Measurements from ENCODE around the gene CISD2. TPM values are rescaled to one million over a fixed set of nuclear protein-coding genes. Genes with fewer than 3 reads are reported as not detected.
"Not testable (repeated sequence)": the region's sequence is repeated elsewhere in the genome, so short reads cannot be mapped to it uniquely, and the experiment has no call there.

CISD2 gene
- total and polyA plus RNA-seq, 7 experiments from 2014 or later: 11.4 to 50.3 (median 14.3) TPM

- H3K4me1 Mint-ChIP-seq; CTCF ChIA-PET; H3K36me3 Mint-ChIP-seq; DNase-seq; ATAC-seq; POLR2A ChIA-PET; H3K4me3 Mint-ChIP-seq; H3K9me3 Mint-ChIP-seq; H3K27me3 ChIP-seq (ENCODE audit: control insufficient read depth in 2 of 2, insufficient read depth in 2 of 2, low read length in 2 of 2); intact Hi-C loops (cut with micrococcal nuclease); H3K27ac Mint-ChIP-seq; H3K4me3 ChIP-seq (ENCODE audit: low read length); H3K9me3 ChIP-seq (ENCODE audit: control insufficient read depth in 2 of 3, low read length in 3 of 3); H3K27ac ChIP-seq (ENCODE audit: low read depth, low read length); H3K36me3 ChIP-seq (ENCODE audit: control insufficient read depth in 2 of 3, insufficient read depth in 3 of 3, low read length in 3 of 3); H3K4me1 ChIP-seq (ENCODE audit: control insufficient read depth in 2 of 2, insufficient read depth in 2 of 2, low read length in 2 of 2); H3K27me3 Mint-ChIP-seq: not testable (repeated sequence)
Observed at GRCh38 chr4:102897610-102898009, 28.8 kb downstream of the CISD2 start.

GRCh38 chr4:102901804-102902203 lies 33.0 kb downstream of the CISD2 start:
- Histone ChIP-seq H3K27me3 (ENCODE audit: control insufficient read depth in 2 of 2, insufficient read depth in 2 of 2, low read length in 2 of 2) (no peaks in the 10 kb centered on the region), H3K4me1 (ENCODE audit: control insufficient read depth in 2 of 2, insufficient read depth in 2 of 2, low read length in 2 of 2) (no peaks in the 10 kb centered on the region), H3K27ac (ENCODE audit: low read depth, low read length) (no peak overlapping the region), H3K9me3 (ENCODE audit: control insufficient read depth in 2 of 3, low read length in 3 of 3) (no peaks in the 10 kb centered on the region), H3K36me3 (ENCODE audit: control insufficient read depth in 2 of 3, insufficient read depth in 3 of 3, low read length in 3 of 3) (no peaks in the 10 kb centered on the region), H3K4me3 (ENCODE audit: low read length) (no peak overlapping the region)
- DNase-seq: no peak
- H3K27ac Mint-ChIP-seq: no peak overlapping the region
- H3K4me3 Mint-ChIP-seq: no peak overlapping the region
- H3K9me3 Mint-ChIP-seq: peaks cover 0 to 3% (median 0%) of the 10 kb centered on the region in 11 donors
- H3K36me3 Mint-ChIP-seq: peaks cover 0 to 9% (median 3%) of the 10 kb centered on the region in 5 donors
- ChIA-PET CTCF (no interaction called here), POLR2A (no interaction called here)
- no peaks in the 10 kb centered on the region for H3K4me1 Mint-ChIP-seq
- no peaks in the 10 kb centered on the region for H3K27me3 Mint-ChIP-seq
- intact Hi-C loops (cut with micrococcal nuclease): no loop called here
- ATAC-seq: no peak

- Histone ChIP-seq H3K27me3 (ENCODE audit: control insufficient read depth in 2 of 2, insufficient read depth in 2 of 2, low read length in 2 of 2) (no peaks in the 10 kb centered on the region), H3K4me3 (ENCODE audit: low read length) (no peak overlapping the region), H3K4me1 (ENCODE audit: control insufficient read depth in 2 of 2, insufficient read depth in 2 of 2, low read length in 2 of 2) (no peaks in the 10 kb centered on the region), H3K36me3 (ENCODE audit: control insufficient read depth in 2 of 3, insufficient read depth in 3 of 3, low read length in 3 of 3) (no peaks in the 10 kb centered on the region), H3K9me3 (ENCODE audit: control insufficient read depth in 2 of 3, low read length in 3 of 3) (peaks cover 0 to 8% (median 0%) of the 10 kb centered on the region in 3 experiments), H3K27ac (ENCODE audit: low read depth, low read length) (no peak overlapping the region)
- ChIA-PET CTCF (no interaction called here), POLR2A (no interaction called here)
- Mint-ChIP-seq H3K36me3 (peaks cover 6 to 76% (median 63%) of the 10 kb centered on the region in 5 donors), H3K27me3 (no peaks in the 10 kb centered on the region), H3K27ac (no peak overlapping the region), H3K4me1 (no peaks in the 10 kb centered on the region), H3K4me3 (no peak overlapping the region), H3K9me3 (peaks cover 14 to 67% (median 29%) of the 10 kb centered on the region in 11 donors)
- intact Hi-C loops (cut with micrococcal nuclease): no loop called here
- no peak for ATAC-seq
- no peak for DNase-seq
Observed at GRCh38 chr4:102918859-102919258, 50.1 kb downstream of the CISD2 start.

- H3K27ac ChIP-seq (ENCODE audit: low read depth, low read length); H3K4me3 ChIP-seq (ENCODE audit: low read length); H3K4me1 Mint-ChIP-seq; intact Hi-C loops (cut with micrococcal nuclease); H3K27me3 Mint-ChIP-seq; H3K27ac Mint-ChIP-seq; DNase-seq; H3K4me1 ChIP-seq (ENCODE audit: control insufficient read depth in 2 of 2, insufficient read depth in 2 of 2, low read length in 2 of 2); POLR2A ChIA-PET; H3K9me3 ChIP-seq (ENCODE audit: control insufficient read depth in 2 of 3, low read length in 3 of 3); ATAC-seq; H3K27me3 ChIP-seq (ENCODE audit: control insufficient read depth in 2 of 2, insufficient read depth in 2 of 2, low read length in 2 of 2); CTCF ChIA-PET; H3K36me3 ChIP-seq (ENCODE audit: control insufficient read depth in 2 of 3, insufficient read depth in 3 of 3, low read length in 3 of 3); H3K4me3 Mint-ChIP-seq: not testable (repeated sequence)
- peaks cover 4 to 73% (median 55%) of the 10 kb centered on the region in 5 donors for H3K36me3 Mint-ChIP-seq
- peaks cover 9 to 59% (median 24%) of the 10 kb centered on the region in 11 donors for H3K9me3 Mint-ChIP-seq
Observed at GRCh38 chr4:102919697-102920096, 50.9 kb downstream of the CISD2 start.

GRCh38 chr4:102935716-102936115 lies 66.9 kb downstream of the CISD2 start:
- CTCF ChIA-PET: no interaction called here
- DNase-seq: no peak
- peaks cover 0 to 2% (median 0%) of the 10 kb centered on the region in 5 donors for H3K27me3 Mint-ChIP-seq

GRCh38 chr4:102938063-102938462 lies 69.3 kb downstream of the CISD2 start:
- ATAC-seq; H3K4me1 Mint-ChIP-seq; H3K27me3 Mint-ChIP-seq; POLR2A ChIA-PET; H3K4me3 Mint-ChIP-seq; H3K27ac Mint-ChIP-seq; H3K9me3 ChIP-seq (ENCODE audit: control insufficient read depth in 2 of 3, low read length in 3 of 3); H3K4me3 ChIP-seq (ENCODE audit: low read length); CTCF ChIA-PET; H3K27me3 ChIP-seq (ENCODE audit: control insufficient read depth in 2 of 2, insufficient read depth in 2 of 2, low read length in 2 of 2); H3K27ac ChIP-seq (ENCODE audit: low read depth, low read length); H3K36me3 ChIP-seq (ENCODE audit: control insufficient read depth in 2 of 3, insufficient read depth in 3 of 3, low read length in 3 of 3); DNase-seq; H3K4me1 ChIP-seq (ENCODE audit: control insufficient read depth in 2 of 2, insufficient read depth in 2 of 2, low read length in 2 of 2); intact Hi-C loops (cut with micrococcal nuclease): not testable (repeated sequence)
- peaks cover 0 to 42% (median 31%) of the 10 kb centered on the region in 5 donors for H3K36me3 Mint-ChIP-seq
- peaks cover 0 to 23% (median 10%) of the 10 kb centered on the region in 11 donors for H3K9me3 Mint-ChIP-seq

More at GRCh38 chr4:102935716-102936115, 66.9 kb downstream of the CISD2 start:
- Histone ChIP-seq H3K4me3 (ENCODE audit: low read length) (no peak overlapping the region), H3K9me3 (ENCODE audit: control insufficient read depth in 2 of 3, low read length in 3 of 3) (no peaks in the 10 kb centered on the region), H3K36me3 (ENCODE audit: control insufficient read depth in 2 of 3, insufficient read depth in 3 of 3, low read length in 3 of 3) (no peaks in the 10 kb centered on the region), H3K27ac (ENCODE audit: low read depth, low read length) (no peak overlapping the region), H3K27me3 (ENCODE audit: control insufficient read depth in 2 of 2, insufficient read depth in 2 of 2, low read length in 2 of 2) (no peaks in the 10 kb centered on the region), H3K4me1 (ENCODE audit: control insufficient read depth in 2 of 2, insufficient read depth in 2 of 2, low read length in 2 of 2) (no peaks in the 10 kb centered on the region)
- ATAC-seq: no peak
- Mint-ChIP-seq H3K9me3 (peaks cover 0 to 9% (median 2%) of the 10 kb centered on the region in 11 donors), H3K4me3 (no peak overlapping the region), H3K4me1 (peaks cover 0 to 2% (median 0%) of the 10 kb centered on the region in 7 donors), H3K36me3 (peaks cover 0 to 26% (median 18%) of the 10 kb centered on the region in 5 donors), H3K27ac (no peak overlapping the region)
- intact Hi-C loops (cut with micrococcal nuclease): no loop called here
- POLR2A ChIA-PET: no interaction called here

Measured in naive thymus-derived CD4-positive, alpha-beta T cell (primary cell).